NB4 (cell line): ENCODE results near the gene ROBO2.

Experiments
- DNase-seq: peaks from one replicate; pipeline ENCODE4 v3.0.0; 2010; ENCODE audit warnings: low read depth
- H3K4me3 ChIP-seq: one replicate; pipeline ENCODE4 v1.5.1; 2011; ENCODE audit warnings: mild to moderate bottlenecking, low read depth, low read length, moderate library complexity
- MYC ChIP-seq: IDR thresholded peaks from 2 replicates; pipeline ENCODE4 v1.6.1; 2011; ENCODE audit warnings: low read depth, low read length
- POLR2A ChIP-seq: IDR thresholded peaks from 2 replicates; pipeline ENCODE4 v1.6.1; 2011; ENCODE audit warnings: mild to moderate bottlenecking; ENCODE audit not compliant: insufficient read length; ENCODE audit errors: extremely low read depth
- TF ChIP-seq, protein P1 (sequence below): IDR thresholded peaks from 2 replicates; pipeline ENCODE4 v1.6.1; 2011; ENCODE audit warnings: low read depth, low read length
- TF ChIP-seq, protein P2 (sequence below): IDR thresholded peaks from one replicate; pipeline ENCODE4 v1.5.1; 2012; ENCODE audit warnings: low read depth, low read length

ROBO2 gene

DNA sequence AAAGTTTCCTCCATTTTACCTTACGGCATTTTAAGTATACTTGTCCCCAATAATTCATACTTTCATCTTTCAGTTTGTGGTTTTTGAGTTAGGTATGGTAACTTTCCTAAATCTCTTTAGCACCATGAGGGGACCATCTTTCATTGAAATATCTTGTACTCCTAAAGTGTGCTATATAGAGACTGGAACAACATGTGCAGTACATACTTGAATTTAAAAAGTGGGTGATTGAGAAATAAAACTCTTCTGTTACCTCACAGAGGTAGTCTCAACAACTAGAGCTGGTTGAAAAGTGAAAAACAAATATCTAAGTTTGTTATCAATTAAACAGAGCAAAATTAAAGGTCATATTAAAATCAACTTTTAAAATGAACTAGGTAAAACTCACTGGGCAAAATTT is 423.1 kb downstream of the ROBO2 start:
- no peak for DNase-seq
- H3K4me3 ChIP-seq, result no peak overlapping the region
- TF ChIP-seq MYC, result no peak
- TF ChIP-seq, protein P1, sequence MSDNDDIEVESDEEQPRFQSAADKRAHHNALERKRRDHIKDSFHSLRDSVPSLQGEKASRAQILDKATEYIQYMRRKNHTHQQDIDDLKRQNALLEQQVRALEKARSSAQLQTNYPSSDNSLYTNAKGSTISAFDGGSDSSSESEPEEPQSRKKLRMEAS, result no peak
- TF ChIP-seq, protein P2, sequence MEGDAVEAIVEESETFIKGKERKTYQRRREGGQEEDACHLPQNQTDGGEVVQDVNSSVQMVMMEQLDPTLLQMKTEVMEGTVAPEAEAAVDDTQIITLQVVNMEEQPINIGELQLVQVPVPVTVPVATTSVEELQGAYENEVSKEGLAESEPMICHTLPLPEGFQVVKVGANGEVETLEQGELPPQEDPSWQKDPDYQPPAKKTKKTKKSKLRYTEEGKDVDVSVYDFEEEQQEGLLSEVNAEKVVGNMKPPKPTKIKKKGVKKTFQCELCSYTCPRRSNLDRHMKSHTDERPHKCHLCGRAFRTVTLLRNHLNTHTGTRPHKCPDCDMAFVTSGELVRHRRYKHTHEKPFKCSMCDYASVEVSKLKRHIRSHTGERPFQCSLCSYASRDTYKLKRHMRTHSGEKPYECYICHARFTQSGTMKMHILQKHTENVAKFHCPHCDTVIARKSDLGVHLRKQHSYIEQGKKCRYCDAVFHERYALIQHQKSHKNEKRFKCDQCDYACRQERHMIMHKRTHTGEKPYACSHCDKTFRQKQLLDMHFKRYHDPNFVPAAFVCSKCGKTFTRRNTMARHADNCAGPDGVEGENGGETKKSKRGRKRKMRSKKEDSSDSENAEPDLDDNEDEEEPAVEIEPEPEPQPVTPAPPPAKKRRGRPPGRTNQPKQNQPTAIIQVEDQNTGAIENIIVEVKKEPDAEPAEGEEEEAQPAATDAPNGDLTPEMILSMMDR, result no peak
- no peak for TF ChIP-seq POLR2A

DNA sequence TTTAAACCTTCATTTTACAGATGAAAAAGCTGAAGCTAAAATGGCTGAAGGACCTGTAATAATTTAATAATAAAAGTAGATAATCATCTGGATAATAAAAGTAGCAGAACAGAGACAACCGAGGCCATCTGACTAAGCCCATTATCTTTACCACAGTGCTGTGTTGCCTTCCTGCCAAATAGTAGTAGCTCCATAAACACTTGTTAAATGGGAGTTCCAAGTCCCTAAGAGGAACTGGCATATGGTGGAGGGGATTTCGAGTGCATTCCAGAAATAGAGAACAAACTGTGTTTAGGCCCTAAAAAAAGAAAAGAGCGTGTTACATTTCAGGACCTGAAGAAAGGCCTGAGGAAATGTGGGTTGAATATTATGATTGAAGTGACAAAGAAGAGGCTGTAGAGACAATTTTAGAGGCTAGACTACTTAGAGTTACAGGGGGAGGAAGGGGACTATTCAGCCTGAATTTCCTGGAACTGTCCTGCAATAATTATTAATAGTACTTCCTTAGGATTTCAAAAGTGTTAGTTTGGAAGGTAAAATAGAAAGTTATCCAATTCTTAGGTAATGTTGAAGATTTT is 424.3 kb downstream of the ROBO2 start:
- no peak for TF ChIP-seq POLR2A
- TF ChIP-seq, protein P2, result no peak
- TF ChIP-seq MYC, result no peak
- TF ChIP-seq, protein P1, result no peak
- no peak for DNase-seq
- H3K4me3 ChIP-seq, result no peak overlapping the region

DNA sequence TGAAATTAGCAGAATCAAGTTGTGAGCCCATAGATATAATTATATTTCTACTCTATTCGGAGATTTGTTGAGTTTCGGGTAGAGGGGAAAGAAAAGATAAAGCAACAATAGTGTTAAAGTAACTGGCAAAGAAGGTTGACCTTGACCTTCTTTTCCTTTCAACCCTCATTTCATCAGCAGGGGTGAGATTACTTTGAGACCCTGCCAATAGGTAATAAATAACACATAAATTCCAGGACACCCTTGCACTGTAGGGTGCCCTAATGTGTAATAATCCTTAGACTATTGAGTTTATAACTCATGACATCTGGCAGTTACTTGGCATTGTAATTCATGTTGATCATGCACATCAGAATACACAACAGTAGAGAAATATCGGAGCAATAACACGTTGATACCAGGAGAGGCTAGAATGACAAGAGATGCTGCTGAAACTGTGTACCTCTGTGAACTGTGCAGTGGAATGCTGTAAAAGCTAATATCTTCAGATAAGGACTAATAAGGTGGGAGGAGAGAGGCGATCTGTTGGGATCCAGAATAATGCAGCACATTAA is 426.7 kb downstream of the ROBO2 start:
- no peak for TF ChIP-seq POLR2A
- TF ChIP-seq, protein P2, result no peak
- TF ChIP-seq, protein P1, result no peak
- TF ChIP-seq MYC, result no peak
- DNase-seq, result no peak
- H3K4me3 ChIP-seq, result no peak overlapping the region

DNA sequence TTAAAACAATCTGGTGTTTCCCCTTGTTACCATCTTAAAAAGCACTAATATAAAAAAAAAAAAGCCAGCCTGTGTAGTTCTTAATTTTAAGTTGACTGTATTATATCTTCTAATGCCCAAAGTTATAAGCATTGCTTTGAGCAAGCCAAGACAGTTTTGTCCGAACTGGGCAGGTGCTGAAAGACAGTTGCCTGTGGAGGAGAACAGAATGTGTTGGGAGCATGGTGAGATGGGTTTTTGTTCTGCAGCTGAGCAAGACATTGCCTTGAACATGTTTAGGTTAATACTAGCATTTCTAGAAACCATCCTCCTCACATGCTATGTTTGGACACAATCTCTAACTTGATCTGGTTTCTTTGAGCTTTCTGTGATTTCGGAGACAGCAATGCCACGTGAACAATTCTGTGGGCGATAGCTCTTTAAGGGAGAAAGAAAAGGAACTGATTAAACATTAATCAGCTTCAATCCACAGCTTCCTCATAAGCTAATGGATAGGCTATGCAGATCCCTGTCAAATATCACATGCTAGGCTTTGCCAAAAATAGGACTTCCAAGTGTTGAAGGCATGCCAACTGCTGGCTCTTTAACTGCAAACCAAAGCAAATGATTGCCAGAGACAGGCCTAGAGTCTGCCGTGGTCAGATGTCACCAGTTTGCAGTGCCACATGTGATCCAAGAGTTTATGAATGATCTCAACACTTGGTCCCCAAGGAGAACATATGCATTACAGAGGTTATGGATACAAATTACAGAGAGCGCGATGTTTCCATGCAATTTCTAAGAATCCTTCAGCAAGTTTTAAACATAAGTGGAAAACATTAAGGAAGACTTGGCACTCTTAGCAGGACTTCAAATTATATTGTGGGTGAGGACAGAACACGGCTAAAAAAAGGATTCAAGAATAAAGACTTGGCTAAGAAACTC is 428.1 kb downstream of the ROBO2 start:
- no peak for DNase-seq
- no peak overlapping the region for H3K4me3 ChIP-seq
- TF ChIP-seq POLR2A, result no peak
- TF ChIP-seq, protein P2, result no peak
- TF ChIP-seq, protein P1, result no peak
- TF ChIP-seq MYC, result no peak

DNA sequence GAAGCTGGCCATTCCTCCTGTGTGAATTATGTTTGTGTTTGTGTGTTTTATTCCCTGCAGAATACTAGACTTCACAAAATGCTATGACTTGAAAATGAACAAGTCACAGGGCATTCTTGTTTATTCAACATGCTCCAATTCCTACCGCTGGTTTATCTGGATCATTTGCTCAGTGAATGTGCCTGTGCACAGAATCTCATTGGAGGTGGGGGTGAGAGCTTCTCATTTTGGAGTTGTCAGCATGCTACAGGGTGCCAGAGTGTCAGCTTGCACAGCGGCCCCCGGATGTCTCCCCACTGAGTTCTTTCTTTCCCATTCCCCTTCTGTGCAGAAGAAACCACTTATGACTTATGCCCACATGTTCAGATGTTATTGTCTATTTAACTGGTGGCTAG is 428.7 kb downstream of the ROBO2 start:
- TF ChIP-seq, protein P2, result no peak
- TF ChIP-seq POLR2A, result no peak
- no peak for TF ChIP-seq MYC
- TF ChIP-seq, protein P1, result no peak
- no peak overlapping the region for H3K4me3 ChIP-seq
- no peak for DNase-seq
